HG02759 (cell line): ENCODE measurements around the gene SORCS1.

Experiments
- ATAC-seq: cut with Tn5 transposase; IDR thresholded peaks from one replicate; pipeline ENCODE4 v1.9.1; 2021; ENCODE audit warnings: mild to moderate bottlenecking, moderate library complexity; ENCODE audit not compliant: unreplicated experiment

The SORCS1 gene

GRCh38 chr10:106908225-106908624 lies 256.3 kb downstream of the SORCS1 start:
- no peak for ATAC-seq

DNA sequence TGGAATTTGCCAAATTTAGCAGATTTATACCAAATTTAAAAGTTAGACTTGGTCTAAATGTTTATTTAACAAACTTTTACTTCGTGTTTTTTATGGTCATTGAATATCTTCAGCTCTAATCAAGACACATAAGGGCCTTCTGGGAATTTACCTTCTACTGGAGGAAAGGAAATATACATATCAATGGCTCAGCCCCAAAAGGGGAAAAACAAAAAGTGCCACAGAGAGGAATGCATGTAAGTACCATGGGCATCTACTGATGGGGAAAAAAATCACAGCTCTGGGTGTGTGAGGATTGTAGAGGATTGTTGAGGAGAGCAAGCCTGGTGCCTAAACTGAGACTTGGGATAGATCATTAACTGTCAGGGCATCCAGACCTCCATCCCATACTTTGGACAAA lies 260.3 kb downstream of the SORCS1 start:
- no peak for ATAC-seq

DNA sequence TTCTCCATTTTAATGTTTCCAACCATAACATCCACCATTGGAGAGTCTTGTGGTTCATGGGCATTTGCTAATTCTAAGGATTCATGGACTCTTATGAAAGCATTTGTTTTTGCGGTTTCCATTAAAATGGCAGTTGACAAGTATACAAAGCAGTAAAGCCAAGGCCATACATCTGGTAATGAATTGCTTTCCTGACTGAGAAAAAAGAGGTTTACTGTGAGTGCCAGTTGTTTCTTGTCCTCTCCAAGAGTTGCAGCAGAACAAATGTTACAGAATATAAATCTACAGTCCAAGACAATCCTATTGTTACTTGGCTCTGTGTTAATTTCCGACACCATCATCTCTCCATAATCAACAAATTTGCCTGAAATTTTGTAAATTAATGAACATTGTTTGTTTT lies 261.3 kb downstream of the SORCS1 start:
- ATAC-seq = no peak

DNA sequence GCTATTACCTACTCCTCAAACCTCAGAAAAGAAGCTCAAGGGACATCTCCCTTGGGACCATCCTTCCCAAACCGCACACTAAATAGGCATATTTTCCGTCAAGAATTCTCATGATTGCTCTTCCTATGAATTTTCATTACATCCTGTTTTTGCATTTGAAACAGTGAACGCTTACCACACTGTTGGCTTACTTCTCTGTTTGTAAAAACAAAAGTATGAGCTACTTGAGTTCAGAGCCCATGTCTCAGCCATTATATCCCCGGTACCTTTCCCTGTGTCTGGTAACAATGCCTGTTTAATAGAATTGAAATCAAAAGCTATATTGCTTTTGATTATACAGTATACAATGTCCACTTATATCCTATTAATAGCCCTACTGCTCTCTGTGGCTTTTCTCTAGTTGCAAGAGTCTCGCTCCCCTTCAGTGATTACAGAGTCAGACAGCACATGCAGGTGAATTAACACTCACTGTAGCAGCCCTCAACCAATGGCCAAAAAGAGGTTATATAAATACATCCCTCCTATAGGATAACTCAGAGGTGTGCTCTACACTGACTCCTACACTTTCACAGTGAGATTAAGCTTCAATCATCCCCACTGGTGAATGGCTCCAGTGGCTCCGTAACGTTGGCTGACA lies 264.4 kb downstream of the SORCS1 start:
- ATAC-seq = no peak

- no peak for ATAC-seq
These were observed 266.1 kb downstream of the SORCS1 start for GRCh38 chr10:106898446-106898845.

GRCh38 chr10:106897719-106898118 lies 266.8 kb downstream of the SORCS1 start:
- ATAC-seq = no peak

DNA sequence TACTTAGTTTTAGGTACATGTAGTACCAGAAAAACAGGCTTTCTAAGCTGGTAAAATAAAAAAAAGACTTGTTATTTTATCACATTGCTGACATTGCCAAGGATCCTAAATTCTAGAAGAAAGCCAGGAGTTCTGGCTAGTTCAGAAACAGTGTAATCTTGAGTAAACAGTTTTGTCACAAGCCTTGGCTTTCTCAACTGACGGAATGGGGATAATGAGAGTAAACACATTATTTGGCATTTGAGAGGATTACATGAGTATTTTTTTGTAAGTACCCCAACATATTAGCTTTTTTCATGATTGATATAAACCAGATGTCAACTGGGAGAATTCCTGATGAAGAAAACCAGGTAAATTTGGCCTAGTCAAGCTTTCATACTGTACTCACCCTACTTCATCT lies 269.8 kb downstream of the SORCS1 start:
- no peak for ATAC-seq

- ATAC-seq = no peak
These were observed 286.9 kb downstream of the SORCS1 start for GRCh38 chr10:106877574-106877973.

DNA sequence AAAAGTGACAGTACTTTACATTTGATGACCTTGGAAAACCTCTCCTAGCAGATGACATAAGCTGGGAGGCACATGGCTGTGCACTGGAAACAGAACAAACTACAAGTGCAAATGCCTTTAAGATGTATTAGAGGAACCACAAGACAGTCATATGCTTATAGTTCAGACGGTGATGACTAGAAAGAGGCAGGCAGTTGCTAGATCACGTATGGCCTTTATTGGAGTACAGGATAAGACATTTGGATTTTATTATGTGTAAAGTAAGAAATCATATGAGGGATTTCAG lies 290.0 kb downstream of the SORCS1 start:
- ATAC-seq = no peak

GRCh38 chr10:106873770-106874603 lies 290.5 kb downstream of the SORCS1 start:
- no peak for ATAC-seq

- no peak for ATAC-seq
These were observed 292.3 kb downstream of the SORCS1 start for GRCh38 chr10:106872176-106872575.

DNA sequence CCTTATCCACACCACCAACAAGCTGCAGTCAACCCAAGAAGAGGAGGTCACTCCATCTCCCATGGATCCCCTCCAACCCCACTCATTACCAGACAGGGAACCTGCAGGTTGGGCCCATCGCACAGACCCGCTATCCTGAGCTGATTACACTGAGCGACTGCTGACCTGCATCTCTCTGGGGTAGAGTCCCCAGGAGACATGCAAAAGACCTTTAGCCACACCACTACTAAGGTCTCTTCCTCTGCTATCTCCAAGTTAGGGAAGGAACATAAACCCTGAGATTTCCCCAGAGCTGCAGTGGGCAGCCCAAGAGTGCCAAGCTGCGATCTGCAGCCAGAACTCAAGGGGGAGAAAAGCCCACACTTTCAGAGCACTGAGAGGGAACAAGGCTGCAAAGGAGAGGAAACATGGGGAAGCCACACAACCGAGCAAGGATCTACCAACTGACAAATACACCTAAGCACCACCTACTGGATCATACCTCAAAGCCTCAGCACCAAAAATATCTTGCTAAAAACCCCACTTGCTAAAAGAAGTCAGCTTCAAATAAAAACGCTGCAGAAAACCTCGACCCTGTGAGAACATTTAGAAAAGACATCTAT lies 298.2 kb downstream of the SORCS1 start:
- peak; percentile 65 for ATAC-seq

GRCh38 chr10:106864031-106864430 lies 300.5 kb downstream of the SORCS1 start:
- no peak for ATAC-seq

DNA sequence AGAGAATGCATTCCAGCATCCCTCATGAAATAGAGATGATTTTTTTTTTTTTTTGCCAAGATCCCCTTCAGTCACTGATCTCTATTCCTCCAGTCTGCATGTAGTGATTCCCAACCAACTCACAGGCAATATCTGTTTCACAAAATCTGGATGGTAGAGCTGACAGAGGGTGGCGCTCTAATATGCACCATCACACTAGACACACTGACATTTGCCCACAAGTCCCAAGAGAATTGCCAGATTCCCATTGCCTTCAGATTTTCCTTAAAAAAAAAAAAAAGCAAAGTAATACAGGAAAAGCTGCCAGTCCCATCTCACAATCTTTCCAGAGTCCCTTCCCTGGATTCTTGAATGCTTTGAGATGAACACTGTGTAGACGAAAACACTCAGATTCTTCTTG lies 301.0 kb downstream of the SORCS1 start:
- no peak for ATAC-seq

- no peak for ATAC-seq
These were observed 304.4 kb downstream of the SORCS1 start for GRCh38 chr10:106859892-106860652.

GRCh38 chr10:106857728-106858127 lies 306.8 kb downstream of the SORCS1 start:
- no peak for ATAC-seq

DNA sequence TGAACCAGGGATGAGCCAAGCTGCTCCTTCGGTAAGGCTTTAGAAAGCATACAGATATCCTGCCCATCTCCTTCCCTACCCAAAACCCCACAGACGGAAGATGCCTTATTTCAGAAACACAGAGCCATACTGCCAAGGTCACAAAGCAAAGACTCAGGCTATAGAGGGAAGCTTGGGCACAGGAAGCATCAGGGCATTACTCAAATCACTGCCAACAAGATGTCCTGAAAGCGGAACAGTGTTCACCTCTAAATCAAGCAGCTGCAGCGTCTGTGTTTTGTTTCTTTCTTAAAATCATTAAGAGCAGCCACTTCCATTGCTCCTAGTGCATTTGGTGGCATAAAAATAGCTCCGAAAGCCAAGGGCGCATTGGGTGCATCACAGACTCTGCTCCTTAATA lies 307.3 kb downstream of the SORCS1 start:
- no peak for ATAC-seq

GRCh38 chr10:106836933-106837663 lies 327.4 kb downstream of the SORCS1 start:
- ATAC-seq = peak; percentile 98

- no peak for ATAC-seq
These were observed 331.7 kb downstream of the SORCS1 start for GRCh38 chr10:106832846-106833245.

DNA sequence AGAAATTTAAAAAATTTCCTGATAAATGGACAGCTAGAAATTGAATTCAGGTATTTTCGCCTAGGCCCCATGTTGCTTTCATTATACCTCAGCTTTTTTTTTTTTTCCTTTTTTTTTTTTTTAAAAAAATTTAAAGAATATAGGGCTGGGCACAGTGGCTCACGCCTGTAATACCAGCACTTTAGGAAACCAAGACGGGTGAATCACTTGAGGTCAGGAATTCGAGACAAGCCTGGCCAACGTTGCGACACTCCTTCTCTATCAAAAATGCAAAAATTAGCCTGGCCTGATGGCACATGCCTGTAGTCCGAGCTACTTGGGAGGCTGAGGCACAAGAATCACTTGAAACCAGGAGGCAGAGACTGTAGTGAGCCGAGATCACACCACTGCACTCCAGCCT lies 334.0 kb downstream of the SORCS1 start:
- ATAC-seq = no peak

DNA sequence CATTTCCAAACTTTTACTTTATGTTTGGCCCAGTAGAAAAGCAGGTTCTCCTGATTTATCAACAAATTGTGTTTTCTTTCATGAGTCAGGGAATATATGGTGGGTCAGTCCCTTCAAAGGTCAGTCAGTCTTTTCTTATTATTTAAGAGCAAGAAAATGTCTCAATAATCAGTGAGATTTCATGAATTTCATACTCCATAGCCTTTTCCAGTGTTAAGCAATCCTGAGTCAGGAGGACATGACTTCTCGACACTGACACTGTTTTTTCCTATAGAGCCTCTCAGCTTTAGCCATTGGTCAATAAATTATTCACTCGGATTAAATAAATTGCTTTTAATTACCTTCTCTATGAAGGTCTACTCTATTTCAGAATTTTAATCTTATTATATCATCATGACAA lies 334.5 kb downstream of the SORCS1 start:
- no peak for ATAC-seq
